ENCODE data around the gene LZTR1. TPM values are rescaled to one million over a fixed set of nuclear protein-coding genes. Genes with fewer than 3 reads are reported as not detected.

Gene LZTR1
- total RNA-seq, 1 experiment from 2014 or later: 54.3 TPM

DNA sequence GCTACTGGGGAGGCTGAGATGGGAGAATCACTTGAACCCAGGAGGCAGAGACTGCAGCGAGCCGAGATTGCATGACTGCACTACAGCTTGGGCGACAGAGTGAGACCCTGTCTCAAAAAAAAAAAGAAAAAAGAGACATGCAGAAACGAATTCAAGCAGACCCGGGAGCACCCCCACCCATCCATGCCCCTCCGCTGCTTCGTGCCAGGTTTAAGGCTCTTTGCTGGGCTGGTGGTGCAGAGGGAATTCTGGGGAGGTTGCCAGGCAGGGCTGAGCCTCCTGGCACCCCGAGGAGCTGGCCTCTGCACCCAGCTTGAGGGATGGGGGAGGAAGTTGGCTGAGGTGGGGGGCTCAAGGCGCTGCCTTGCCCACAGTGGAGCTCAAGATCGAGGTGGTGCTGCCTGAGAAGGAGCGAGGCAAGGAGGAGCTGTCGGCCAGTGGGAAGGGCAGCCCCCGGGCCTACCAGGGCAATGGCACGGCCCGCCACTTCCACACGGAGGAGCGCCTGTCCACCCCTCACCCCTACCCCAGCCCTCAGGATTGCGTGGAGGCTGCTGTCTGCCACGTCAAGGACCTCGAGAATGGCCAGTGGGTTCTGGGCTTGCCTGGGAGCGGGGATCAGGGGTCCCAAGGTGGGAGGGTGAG lies 9.0 kb upstream of the LZTR1 start:
- H3K36me3 ChIP-seq (ENCODE audit: insufficient read depth, low read length, poor library complexity, severe bottlenecking): no peaks in the 10 kb centered on the region
- POLR2A ChIA-PET (ENCODE audit: low non-redundant PET): no interaction called here
- peaks cover 8% of the 10 kb centered on the region for H3K4me1 ChIP-seq (ENCODE audit: insufficient read depth, low read length, poor library complexity, severe bottlenecking)
- no peak overlapping the region for H3K27ac ChIP-seq (ENCODE audit: low read depth, low read length, poor library complexity, severe bottlenecking)
- H3K27me3 ChIP-seq (replicated peaks; ENCODE audit: insufficient read depth, low read depth, low read length, poor library complexity): no peaks in the 10 kb centered on the region
- no peaks in the 10 kb centered on the region for H3K9me3 ChIP-seq (ENCODE audit: low read depth, low read length, poor library complexity, severe bottlenecking)
- TF ChIP-seq EZH2 (IDR thresholded peaks at IDR 0.05; ENCODE audit: borderline replicate concordance, low read depth, low read length, poor library complexity, severe bottlenecking): no peak
- TF ChIP-seq, protein P1, sequence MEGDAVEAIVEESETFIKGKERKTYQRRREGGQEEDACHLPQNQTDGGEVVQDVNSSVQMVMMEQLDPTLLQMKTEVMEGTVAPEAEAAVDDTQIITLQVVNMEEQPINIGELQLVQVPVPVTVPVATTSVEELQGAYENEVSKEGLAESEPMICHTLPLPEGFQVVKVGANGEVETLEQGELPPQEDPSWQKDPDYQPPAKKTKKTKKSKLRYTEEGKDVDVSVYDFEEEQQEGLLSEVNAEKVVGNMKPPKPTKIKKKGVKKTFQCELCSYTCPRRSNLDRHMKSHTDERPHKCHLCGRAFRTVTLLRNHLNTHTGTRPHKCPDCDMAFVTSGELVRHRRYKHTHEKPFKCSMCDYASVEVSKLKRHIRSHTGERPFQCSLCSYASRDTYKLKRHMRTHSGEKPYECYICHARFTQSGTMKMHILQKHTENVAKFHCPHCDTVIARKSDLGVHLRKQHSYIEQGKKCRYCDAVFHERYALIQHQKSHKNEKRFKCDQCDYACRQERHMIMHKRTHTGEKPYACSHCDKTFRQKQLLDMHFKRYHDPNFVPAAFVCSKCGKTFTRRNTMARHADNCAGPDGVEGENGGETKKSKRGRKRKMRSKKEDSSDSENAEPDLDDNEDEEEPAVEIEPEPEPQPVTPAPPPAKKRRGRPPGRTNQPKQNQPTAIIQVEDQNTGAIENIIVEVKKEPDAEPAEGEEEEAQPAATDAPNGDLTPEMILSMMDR (conservative IDR thresholded peaks at IDR 0.05; ENCODE audit: low read depth, low read length): no peak
- intact Hi-C loops (cut with micrococcal nuclease; ENCODE audit: unreplicated experiment): no loop called here
- BruUV-seq (replicated peaks): no TSS peak
- CTCF ChIA-PET: interaction anchor here (1.5 kb wide), 1 partner anchor 9 kb away, joined by 3 read pairs; the partner anchor contains the start of gene LZTR1
- no peak for DNase-seq (ENCODE audit: low spot score)
- no peak overlapping the region for H3K4me3 ChIP-seq (ENCODE audit: low read depth, low read length, poor library complexity, severe bottlenecking)

DNA sequence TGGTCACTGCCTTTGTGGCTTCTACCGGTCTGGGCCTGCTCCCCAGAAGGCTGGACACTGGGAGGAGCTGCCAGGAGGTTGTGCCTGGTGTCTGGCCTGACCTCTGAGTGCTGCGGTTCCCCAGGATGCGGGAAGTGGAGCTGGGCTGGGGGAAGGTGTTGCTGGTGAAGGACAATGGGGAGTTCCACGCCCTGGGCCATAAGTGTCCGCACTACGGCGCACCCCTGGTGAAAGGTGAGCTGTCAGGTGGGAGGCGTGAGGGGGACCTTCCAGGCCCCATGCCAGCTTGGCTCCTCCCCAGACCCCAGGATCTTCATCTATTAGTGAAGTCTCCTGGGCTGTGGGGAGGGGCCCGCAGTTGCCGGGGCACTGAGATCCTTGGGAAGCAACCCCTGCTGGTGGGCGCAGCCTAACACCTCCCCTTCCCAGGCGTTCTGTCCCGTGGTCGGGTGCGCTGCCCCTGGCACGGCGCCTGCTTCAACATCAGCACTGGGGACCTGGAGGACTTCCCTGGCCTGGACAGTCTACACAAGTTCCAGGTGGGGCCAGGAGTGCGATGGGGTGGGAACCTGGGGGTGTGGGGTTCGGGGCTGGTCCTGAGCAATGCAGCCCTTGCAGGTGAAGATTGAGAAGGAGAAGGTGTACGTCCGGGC lies 8.3 kb upstream of the LZTR1 start:
- TF ChIP-seq, protein P1 (conservative IDR thresholded peaks at IDR 0.05; ENCODE audit: low read depth, low read length): no peak
- TF ChIP-seq EZH2 (IDR thresholded peaks at IDR 0.05; ENCODE audit: borderline replicate concordance, low read depth, low read length, poor library complexity, severe bottlenecking): no peak
- H3K27ac ChIP-seq (ENCODE audit: low read depth, low read length, poor library complexity, severe bottlenecking): no peak overlapping the region
- ChIA-PET CTCF (no interaction called here), POLR2A (ENCODE audit: low non-redundant PET) (no interaction called here)
- H3K4me1 ChIP-seq (ENCODE audit: insufficient read depth, low read length, poor library complexity, severe bottlenecking): peaks cover 8% of the 10 kb centered on the region
- DNase-seq (ENCODE audit: low spot score): no peak
- H3K4me3 ChIP-seq (ENCODE audit: low read depth, low read length, poor library complexity, severe bottlenecking): no peak overlapping the region
- intact Hi-C loops (cut with micrococcal nuclease; ENCODE audit: unreplicated experiment): no loop called here
- no peaks in the 10 kb centered on the region for H3K36me3 ChIP-seq (ENCODE audit: insufficient read depth, low read length, poor library complexity, severe bottlenecking)
- H3K9me3 ChIP-seq (ENCODE audit: low read depth, low read length, poor library complexity, severe bottlenecking): peaks cover 6% of the 10 kb centered on the region
- H3K27me3 ChIP-seq (replicated peaks; ENCODE audit: insufficient read depth, low read depth, low read length, poor library complexity): no peaks in the 10 kb centered on the region
- BruUV-seq (replicated peaks): no TSS peak

DNA sequence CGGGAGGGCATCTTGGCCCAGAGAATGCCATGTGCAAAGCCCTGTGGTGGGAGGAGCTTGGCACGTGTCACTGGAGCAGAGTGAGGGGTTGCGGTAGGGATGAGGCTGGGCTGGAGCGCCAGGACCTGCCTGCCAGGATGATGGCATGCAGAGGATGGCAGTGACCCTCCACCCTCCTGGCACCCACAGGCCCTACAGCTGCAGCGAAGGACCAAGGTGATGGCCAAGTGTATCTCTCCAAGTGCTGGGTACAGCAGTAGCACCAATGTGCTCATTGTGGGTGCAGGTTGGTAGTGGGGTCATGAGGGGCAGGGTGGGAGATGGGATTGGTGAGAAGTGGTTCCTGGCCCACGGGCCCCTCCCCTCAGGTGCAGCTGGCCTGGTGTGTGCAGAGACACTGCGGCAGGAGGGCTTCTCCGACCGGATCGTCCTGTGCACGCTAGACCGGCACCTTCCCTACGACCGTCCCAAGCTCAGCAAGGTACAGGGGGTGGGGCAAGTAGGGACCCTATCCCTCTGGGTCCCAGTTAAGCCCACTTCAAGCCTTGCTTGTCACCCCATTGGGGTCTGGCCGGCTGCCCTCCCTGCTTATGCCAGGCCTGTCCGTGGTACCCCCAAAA lies 7.7 kb upstream of the LZTR1 start:
- Histone ChIP-seq H3K4me1 (ENCODE audit: insufficient read depth, low read length, poor library complexity, severe bottlenecking) (peaks cover 8% of the 10 kb centered on the region), H3K4me3 (ENCODE audit: low read depth, low read length, poor library complexity, severe bottlenecking) (no peak overlapping the region), H3K9me3 (ENCODE audit: low read depth, low read length, poor library complexity, severe bottlenecking) (peaks cover 10% of the 10 kb centered on the region), H3K27me3 (replicated peaks; ENCODE audit: insufficient read depth, low read depth, low read length, poor library complexity) (no peaks in the 10 kb centered on the region), H3K27ac (ENCODE audit: low read depth, low read length, poor library complexity, severe bottlenecking) (no peak overlapping the region), H3K36me3 (ENCODE audit: insufficient read depth, low read length, poor library complexity, severe bottlenecking) (no peaks in the 10 kb centered on the region)
- intact Hi-C loops (cut with micrococcal nuclease; ENCODE audit: unreplicated experiment): no loop called here
- DNase-seq (ENCODE audit: low spot score): no peak
- no TSS peak for BruUV-seq (replicated peaks)
- ChIA-PET CTCF (no interaction called here), POLR2A (ENCODE audit: low non-redundant PET) (no interaction called here)
- TF ChIP-seq, protein P1 (conservative IDR thresholded peaks at IDR 0.05; ENCODE audit: low read depth, low read length): no peak
- no peak for TF ChIP-seq EZH2 (IDR thresholded peaks at IDR 0.05; ENCODE audit: borderline replicate concordance, low read depth, low read length, poor library complexity, severe bottlenecking)

All from A673 (cell line).